Pulmonary artery endothelial cell (primary cell): ENCODE data around the gene DBP. TPM values are rescaled to one million over a fixed set of nuclear protein-coding genes. Genes with fewer than 3 reads are reported as not detected.

Experiments
- DNase-seq: peaks from one replicate; pipeline ENCODE4 v3.0.0-alpha.2; 2011; ENCODE audit warnings: low read depth, low spot score
- total RNA-seq: library from RNA; depleted of rRNA; stranded (reverse); fragments of >200 nt; gene quantifications from 2 replicates; pipeline ENCODE4 v1.2.3, GENCODE V29; 2014

Gene DBP
- total RNA-seq, 1 donor from 2014 or later = 2.2 TPM

DNA sequence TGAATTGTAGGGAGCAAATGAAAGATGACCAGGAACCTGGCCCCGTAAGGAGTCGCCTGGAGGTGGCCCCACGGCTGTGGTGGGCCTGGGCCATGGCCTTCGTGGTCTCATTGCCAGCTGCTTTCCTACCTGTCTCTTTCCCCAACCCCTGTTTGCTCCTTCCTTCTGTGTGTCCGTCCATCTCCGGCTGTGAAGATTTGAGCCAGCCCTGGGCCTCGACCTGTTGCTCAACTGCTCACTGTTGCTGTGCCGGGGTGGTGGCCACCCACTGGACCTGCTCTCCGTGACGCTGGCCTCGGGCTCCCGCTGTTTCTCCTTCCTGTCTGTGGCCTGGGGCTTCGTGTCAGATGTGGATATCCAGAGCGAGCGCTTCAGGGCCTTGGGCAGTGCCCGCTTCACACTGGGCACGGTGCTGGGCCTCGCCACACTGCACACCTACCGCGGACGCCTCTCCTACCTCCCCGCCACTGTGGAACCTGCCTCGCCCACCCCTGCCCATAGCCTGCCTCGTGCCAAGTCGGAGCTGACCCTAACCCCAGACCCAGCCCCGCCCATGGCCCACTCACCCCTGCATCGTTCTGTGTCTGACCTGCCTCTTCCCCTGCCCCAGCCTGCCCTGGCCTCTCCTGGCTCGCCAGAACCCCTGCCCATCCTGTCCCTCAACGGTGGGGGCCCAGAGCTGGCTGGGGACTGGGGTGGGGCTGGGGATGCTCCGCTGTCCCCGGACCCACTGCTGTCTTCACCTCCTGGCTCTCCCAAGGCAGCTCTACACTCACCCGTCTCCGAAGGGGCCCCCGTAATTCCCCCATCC is 8.5 kb downstream of the DBP start:
- no peak for DNase-seq

DNA sequence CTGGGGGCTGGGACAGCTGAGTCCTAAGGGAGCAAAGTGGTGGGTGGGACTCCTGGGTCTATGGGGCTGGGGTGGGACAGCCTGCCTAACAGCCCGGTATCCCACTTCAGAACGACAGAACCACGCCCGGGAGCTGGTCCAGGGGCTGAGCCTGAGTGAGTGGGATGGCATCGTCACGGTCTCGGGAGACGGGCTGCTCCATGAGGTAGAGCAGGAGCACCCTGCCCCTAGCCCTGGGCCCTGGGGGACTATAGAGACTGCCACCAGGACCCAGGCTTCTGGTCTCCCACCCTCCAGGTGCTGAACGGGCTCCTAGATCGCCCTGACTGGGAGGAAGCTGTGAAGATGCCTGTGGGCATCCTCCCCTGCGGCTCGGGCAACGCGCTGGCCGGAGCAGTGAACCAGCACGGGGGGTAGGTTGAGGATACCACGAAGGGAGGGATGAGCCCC is 9.3 kb downstream of the DBP start:
- no peak for DNase-seq

DNA sequence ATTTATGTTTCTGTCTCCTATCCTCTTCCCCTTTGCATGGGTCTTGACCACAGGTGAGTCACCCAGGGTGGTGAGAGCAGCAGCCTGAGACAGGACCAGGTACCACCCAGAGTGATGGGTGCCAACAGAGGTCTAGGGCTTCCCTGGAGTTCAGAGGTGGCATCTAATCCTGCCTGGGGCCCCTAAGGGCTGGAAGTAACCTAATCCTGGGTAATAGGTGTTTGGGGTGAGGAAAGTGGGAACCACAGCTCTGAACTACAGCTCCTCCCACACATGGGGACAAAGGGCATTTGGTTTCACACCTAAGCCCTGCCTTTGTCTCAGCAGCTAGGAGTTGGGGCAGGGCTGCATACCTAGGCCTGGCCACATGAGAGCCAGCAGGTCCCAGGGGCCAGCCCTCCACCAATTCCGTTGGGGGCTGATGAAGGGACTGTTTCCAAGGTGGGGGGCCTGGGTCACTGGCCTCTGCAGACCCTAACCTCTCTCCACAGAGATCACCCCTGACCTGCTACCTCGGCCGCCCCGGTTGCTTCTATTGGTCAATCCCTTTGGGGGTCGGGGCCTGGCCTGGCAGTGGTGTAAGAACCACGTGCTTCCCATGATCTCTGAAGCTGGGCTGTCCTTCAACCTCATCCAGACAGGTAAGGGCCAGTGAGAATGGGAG is 9.8 kb downstream of the DBP start:
- no peak for DNase-seq

DNA sequence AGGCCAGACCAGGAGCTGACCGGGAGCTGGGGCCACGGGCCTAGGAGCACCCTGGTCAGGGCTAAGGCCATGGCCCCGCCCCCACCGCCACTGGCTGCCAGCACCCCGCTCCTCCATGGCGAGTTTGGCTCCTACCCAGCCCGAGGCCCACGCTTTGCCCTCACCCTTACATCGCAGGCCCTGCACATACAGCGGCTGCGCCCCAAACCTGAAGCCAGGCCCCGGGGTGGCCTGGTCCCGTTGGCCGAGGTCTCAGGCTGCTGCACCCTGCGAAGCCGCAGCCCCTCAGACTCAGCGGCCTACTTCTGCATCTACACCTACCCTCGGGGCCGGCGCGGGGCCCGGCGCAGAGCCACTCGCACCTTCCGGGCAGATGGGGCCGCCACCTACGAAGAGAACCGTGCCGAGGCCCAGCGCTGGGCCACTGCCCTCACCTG is 11.3 kb downstream of the DBP start:
- no peak for DNase-seq

DNA sequence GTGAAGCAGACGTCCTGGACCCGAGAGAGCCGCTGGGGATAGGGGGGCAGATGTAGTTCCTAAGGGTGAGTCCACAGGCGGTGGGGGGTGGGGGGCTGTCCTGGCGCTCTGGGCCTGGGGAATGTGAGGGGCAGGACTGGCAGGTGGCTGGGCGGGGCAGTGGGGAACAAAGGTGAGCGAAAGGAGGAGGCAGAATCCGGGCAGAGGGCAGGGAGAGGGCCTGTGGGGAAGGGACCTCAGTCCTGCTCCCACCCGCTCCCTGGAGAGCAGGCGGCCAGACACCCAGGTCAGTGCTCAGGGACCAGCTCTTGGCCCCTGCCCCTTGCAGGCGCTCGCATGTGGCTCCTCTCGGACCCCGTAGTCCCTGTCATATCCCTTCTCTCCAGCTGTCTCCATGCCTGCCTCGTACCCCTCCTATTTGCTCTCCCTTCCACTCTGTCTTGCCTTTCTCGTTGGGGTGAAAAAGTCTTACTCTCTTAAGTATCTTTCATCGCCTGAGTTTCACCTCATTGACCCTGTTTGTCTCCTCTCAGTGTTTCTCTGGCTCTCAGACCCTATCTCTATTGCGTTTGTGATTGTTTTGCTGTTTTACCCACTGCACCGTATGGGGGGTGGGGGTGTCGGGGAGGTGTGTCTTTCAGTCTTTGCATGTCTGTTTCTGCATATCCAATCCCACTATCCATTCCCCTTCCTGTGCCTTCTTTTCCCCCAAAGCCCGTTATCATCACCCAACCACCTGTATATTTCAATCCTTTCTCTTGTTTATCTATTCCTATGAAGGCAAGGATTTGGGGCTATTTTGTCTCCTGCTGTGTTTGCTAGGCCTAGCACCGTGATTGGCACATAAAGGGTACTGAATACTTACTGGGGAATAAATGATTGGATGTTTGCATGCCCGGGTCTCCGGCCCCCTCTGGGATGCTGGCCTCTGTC is 12.1 kb downstream of the DBP start:
- DNase-seq = no peak

DNA sequence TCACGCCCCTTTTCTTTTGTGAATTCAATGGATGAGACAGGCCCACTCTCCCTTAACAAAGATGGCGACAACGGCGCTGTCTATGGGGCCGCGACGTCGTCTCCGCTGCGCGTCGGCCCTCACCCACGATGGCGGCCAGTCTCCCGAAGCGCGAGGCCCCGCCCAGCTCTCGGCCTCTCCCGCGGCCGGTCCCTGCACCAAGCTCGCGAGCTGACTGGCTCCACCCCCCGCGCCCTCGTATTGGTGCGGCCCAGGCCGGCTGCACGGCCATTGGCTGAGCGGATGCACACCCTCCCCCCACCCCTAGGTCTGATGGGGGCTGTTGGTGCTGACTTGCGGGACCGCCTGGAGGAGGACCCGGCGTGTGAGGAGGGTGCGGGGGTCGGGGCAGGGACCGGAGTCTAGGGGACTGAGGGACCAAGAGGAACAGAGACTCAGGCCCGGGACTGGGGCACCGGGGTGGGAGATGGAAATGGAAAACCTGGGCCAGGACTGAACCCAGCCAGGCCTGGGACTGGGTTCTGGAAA is 13.0 kb downstream of the DBP start:
- peak; percentile 93 for DNase-seq

DNA sequence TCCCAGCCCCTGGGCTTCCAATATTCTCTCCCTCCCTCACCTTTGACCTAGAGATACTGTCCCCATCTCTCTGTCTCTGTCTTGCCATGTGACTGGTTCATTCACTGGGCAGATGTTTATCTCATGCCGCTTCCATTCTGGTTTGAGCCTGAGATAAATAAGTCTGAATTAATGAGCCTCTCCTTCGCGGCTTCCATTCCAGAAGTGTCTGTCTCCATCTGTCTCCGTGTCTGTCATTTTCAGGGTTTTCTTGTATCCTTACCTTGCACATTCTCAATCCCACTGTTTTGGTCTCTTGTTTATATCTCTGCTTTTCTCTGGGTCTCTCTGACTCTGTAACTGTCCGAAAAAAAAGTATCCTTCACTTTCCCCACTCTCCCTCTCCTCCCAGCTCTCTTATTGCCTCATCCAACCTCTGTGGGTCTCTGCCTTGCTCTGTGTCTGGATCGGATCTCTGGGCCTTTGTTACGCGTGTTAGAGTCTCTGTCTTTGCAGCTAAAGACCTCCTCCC is 13.6 kb downstream of the DBP start:
- no peak for DNase-seq

DNA sequence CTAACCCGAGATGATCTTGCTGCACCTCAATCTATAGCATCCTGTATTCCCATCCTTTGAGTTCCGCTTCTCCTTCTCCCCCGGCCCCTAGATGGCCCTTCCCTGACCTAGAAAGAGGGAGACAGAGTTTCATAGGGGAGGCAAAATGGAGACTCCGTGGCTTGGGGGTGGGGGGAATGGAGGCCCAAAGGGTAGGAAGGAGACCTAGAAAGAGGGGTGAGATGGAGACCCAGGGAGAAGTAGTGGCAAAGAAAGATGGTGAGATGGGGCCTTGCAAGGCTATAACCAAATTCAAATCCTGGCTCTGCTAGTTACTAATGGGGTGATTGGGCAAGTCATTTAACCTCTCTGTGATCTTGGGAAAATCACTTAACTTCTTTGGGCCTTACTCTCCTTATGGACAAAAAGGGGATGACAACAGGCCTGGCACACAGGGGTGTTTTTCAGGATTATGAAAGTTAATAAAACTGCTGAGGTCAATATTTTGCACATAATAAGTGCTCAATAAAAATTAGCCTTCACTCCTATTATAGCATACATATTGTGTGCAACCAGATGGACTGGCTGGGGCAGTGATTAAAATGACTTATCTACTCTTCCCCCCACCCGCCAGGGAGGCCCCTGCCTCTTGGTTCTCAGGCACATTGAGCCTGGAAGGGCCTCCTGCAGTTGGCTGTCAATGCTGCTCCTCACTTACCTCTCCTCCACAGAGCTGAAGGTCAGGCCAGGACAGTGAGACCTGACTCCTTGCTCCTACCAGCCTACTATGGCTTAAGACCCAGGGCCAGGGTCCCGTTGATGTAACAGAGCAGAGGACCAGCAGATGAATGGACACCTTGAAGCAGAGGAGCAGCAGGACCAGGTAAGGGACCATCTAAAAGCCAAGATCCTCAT is 17.2 kb downstream of the DBP start:
- DNase-seq = no peak

DNA sequence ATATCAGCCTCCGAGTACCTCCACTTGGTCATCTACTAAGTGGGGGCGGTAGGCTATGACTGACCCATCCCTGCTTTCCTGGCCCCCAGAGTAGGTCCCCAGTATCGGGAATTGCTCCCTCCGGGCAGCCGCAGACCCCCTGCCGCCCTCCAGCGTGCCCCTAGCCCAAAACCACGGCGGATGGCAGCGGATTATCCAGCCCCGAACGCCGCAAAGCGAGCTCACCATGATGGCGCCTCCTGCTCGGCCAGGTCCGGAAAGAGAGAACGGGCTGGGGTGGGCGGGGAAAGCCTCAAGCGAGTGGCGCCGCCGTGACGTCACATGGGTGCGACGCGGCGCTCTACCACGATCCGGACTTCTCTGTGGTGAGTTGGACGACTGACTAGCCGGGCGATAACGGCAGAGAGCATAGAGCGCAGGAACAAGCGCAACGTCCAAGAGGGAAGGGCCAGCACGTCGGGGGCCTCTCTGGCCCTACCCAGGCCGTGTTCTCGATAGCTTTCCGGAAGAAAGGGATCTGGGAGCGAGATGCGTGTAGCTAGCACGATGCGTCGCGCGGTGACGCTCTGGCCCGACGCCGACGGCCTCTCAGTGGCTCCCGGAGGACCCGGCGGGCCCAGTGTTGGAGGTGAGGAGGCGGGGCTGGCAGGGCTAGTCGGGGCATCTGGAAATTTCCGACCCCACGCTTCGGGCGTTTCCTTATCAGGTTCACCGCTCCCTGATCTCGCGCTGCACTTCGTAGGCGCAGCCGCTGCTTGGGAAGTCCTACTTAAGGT is 18.1 kb downstream of the DBP start, which contains the start of the genes RPL18 and SPHK2:
TSS of gene RPL18 (minus strand) at position 263 of the 776 bp plus-strand sequence. CDS start at position 228, 35 bp downstream.
TSS of gene SPHK2 (plus strand) at position 591 of the 776 bp plus-strand sequence. CDS start 1,009 bp downstream, outside the sequence.
- DNase-seq = peak; percentile 100

DNA sequence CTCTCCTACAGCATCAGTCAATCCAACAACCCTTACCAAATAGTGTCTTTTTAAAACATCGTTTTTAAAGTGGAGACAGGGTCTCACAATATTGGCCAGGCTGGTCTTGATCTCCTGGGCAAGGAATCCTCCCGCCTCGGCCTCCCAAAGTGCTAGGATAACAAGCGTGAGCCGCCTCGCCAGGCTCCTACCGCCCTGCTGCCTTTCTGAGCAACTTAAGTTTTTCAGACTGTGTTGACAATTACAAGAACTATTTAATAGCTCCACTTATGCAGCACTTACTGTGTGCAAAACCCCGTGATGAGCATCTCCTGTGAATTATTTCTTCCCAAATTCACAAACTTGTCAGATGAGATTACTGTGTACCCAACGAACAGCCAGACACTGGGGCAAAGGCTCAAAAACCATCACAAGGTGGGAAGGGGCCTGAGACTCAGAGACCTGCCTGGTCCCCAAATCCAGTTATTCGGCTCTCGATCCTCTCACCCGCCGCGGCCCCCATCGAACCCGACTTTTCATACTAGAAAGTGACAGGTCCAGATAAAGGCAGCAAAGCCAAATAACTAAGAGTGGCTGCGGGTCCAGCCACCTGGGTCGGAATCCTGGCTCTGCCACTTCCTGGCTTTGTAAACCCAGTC is 18.8 kb downstream of the DBP start:
- no peak for DNase-seq

DNA sequence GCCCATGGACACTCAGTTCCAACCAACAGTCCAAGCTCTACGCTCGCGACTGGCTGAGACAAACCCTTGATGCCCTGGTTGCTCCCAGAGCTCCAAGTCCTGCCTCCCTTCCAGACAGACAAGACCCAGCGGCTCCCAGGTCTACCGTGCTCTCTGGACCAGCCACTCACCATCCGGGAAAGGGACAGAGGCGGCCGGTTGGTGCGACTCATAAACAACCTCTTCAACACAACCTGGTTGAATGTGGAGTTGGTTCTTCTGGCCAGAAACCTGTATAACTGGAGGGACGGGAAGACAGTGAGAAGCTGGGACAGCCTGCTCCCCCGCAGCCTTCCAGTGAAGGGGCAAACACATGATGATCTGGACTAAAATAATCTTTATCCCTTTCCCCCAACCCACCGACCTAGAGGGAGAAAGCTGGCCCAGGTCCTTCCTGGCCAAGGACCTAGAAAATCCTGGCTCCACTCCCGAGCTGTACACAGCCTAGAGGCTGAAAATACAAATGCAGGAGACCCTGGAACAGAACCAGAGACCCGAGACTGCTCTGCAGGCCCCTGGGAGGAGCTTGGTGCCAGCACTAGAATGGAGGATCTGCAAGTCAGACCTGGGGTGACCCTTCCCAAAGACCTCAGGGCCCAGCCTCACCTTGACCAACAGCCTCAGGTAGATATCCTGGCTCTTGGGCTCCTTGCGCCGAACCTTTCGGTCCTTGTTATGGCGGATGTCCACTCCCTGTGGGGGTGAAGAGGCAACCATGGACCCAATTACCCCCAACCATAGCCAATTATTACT is 19.8 kb downstream of the DBP start:
- no peak for DNase-seq

DNA sequence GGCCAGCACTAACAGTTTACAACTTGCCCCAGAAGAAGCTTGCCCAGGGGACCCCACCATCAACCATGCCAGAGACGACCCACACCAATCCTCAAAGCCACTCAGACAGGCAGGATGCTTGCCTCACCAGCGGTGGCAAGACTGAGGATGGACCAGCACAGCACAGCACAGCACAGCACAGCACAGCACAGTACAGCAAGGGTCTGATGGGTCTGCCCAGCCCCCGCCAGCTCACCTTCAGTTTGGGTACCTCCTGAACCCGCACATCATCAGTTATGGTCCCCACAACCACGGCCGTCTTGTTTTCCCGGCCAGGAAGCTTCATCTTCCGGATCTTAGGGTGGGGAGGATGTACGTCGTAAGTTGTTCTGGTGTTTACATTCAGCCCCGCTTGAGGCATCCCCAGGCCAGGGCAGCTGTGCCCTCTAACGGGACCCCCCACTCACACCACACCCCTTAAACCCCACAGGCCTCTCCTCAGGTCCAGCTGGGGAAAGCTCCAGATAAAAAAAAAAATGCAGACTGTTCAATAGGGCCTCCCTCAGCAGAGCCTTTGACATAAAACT is 20.6 kb downstream of the DBP start:
- DNase-seq = no peak

DNA sequence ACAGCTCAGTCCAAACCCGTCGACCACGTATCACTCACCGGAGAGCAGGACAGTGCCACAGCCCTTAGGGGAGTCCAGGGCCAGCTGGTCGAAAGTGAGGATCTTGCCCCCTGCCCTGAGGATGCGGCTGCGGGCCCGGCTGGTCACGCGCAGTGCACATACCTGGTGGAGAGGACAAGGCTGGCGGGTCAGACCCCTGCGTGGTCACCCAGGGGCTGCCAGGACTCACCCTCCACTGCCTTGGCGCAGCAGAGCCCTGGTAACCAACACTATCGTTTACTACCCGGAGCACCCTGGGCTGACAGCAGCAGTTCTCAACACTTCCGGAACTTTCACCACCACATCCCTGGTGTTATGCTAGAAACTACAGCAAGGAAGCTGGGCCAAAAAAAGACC is 21.1 kb downstream of the DBP start:
- no peak for DNase-seq

DNA sequence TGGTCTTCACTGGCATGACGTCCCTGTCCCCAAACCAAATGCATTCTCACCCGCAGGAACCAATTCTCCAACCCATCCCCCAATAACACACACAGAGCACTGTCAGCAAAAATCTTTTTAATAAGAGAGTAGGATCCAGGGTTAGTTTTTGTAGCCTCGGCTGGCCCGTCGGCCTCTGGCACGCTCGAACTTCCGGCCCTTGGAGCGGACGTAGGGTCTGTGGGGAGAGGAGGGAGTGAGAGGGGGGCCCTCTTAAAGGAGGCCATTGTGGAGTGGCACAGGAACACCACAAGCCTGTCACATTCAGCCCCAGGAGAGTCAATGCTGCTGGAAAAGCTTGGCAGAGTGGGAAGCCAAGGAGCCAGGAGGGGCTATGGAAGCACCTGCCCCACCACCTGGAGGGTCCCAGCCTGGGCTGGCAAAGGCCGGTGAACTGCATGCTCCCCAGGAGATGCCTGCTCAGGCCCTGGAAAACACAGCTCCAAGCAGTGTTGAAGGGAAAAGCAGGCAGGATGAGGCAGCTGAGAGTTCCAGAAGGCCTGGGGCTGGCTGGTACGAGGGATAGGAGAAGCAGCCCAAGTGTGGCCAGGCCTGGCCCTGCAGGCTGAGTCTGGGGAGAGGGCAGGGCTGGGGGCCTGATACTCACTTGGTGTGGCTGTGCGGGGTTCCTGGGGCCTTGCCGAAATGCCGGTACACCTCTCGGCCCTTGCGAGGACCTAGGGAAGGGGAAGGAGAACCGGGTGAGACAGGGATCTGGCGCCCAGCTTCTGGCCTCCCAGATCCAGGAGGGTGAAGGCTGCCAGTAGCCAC is 21.7 kb downstream of the DBP start:
- no peak for DNase-seq

DNA sequence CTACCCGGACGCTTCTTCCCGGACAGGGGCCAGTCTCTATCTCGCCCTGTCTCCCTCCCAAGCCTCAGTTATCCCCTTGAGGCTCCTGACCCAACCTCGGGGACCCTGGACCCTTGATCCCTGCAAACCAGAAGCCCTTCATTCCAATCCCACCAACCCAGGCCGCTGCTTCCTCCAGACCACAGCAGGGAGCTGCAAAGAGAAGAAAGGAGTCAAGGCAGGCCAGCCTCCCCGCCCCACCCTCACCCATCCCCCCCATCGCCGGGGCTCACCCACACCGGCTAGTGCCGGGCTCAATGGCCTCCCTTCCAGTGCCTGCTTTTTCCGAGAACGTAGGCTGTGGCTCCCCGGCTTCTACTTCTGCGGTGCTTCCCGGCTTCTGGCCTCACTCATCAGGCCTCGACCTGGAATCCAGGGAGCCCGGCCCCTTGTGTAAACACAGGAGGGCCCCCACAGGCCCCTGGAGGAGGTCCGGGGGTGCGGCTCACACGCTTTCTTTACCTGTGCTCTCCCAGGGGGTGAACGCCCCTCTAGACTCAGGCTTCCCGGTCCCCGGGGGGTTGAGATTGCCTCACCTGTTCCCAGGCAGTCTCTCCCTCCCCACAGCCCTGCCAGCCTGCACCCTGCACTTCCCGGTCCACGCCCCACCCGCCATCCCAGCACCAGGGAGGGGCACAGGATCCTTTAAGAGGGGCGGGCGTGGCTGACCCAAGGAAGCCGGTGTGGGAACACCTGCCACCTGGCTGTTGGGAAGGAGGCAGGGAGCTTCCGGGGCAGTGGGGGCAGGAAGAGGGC is 22.5 kb downstream of the DBP start, which contains the start of gene FAM83E:
TSS of gene FAM83E (minus strand) at position 641 of the 795 bp plus-strand sequence. CDS start 1,704 bp downstream, outside the sequence.
- DNase-seq = no peak
